Endothelial cell of umbilical vein (primary cell): ENCODE data around the gene TIMM10. TPM values are rescaled to one million over a fixed set of nuclear protein-coding genes. Genes with fewer than 3 reads are reported as not detected.

ENCODE experiments used
- BruUV-seq: library from RNA; stranded (reverse); fragments of 400-500 nt; replicated peaks from 2 replicates; lab custom pipeline; 2021; lab: Mats Ljungman, UMichigan
- CTCF ChIA-PET: fragments of 300-600, 350-600 bp; sonication (Branson Sonifier 250); formaldehyde crosslinking; loops from one replicate; lab custom pipeline; 2021; ENCODE audit warnings: antibody characterized with exemption, inconsistent platforms; lab: Charles Lee
- POLR2A ChIA-PET: fragments of 300-600, 350-600 bp; sonication (Branson Sonifier 250); formaldehyde crosslinking; loops from one replicate; lab custom pipeline; 2021; ENCODE audit warnings: antibody characterized with exemption, inconsistent platforms; lab: Charles Lee
- DNase-seq: peaks from one replicate; pipeline ENCODE4 v3.0.0-alpha.2; 2011; ENCODE audit warnings: low read depth, low spot score
- FAIRE-seq: peaks from 2 replicates; lab custom pipeline; 2011; peaks lifted over from hg19 to GRCh38; lab: Jason Lieb, UNC
- H2AFZ ChIP-seq: 2 replicates; pipeline ENCODE4 v1.6.0; 2012; ENCODE audit warnings: low read depth, low read length, control low read depth, inconsistent platforms
- H3K27ac ChIP-seq: 2 replicates; pipeline ENCODE4 v1.5.1; 2011; ENCODE audit warnings: low read depth, mild to moderate bottlenecking, control low read depth, low read length, moderate library complexity; ENCODE audit not compliant: insufficient read depth
- H3K27me3 ChIP-seq, 2 experiments: 2 replicates each; pipeline versions ENCODE4 v1.6.0 to v1.6.1; 2011; ENCODE audit warnings: low read length in 2 of 2, mixed read lengths in 1 of 2; ENCODE audit not compliant: control insufficient read depth in 2 of 2, insufficient read depth in 2 of 2
- H3K36me3 ChIP-seq, 2 experiments: 2 replicates in 1 of 2; 3 replicates in 1 of 2; pipeline ENCODE4 v1.5.1; 2011; ENCODE audit warnings: low read length in 2 of 2, mild to moderate bottlenecking in 1 of 2, moderate library complexity in 1 of 2; ENCODE audit not compliant: control insufficient read depth in 2 of 2, insufficient read depth in 2 of 2; ENCODE audit errors: extremely low read depth in 1 of 2
- H3K4me1 ChIP-seq: 3 replicates; pipeline ENCODE4 v1.5.1; 2011; ENCODE audit warnings: mild to moderate bottlenecking, low read length; ENCODE audit not compliant: control insufficient read depth, insufficient read depth; ENCODE audit errors: extremely low read depth
- H3K4me2 ChIP-seq: 2 replicates; pipeline ENCODE4 v1.6.1; 2011; ENCODE audit warnings: low read length, control low read depth, mixed read lengths; ENCODE audit not compliant: insufficient read depth
- H3K4me3 ChIP-seq, 3 experiments: fragments of 200-600 bp in 1 of 3; sonication (generic), shearing (Covaris generic) in 1 of 3; replicated peaks in 1 of 3; 2 replicates each; pipeline ENCODE4 v1.5.1; 2011 to 2016; ENCODE audit warnings: control low read depth in 3 of 3, low read length in 3 of 3, mild to moderate bottlenecking in 2 of 3, inconsistent platforms in 1 of 3, low read depth in 1 of 3, moderate library complexity in 1 of 3; ENCODE audit not compliant: insufficient read depth in 1 of 3
- H3K79me2 ChIP-seq: 2 replicates; pipeline ENCODE4 v1.6.0; 2012; ENCODE audit warnings: low read length, inconsistent platforms; ENCODE audit not compliant: control insufficient read depth, insufficient read depth
- H3K9ac ChIP-seq: replicated peaks from 2 replicates; pipeline ENCODE3; 2011; ENCODE audit warnings: low read length, control low read depth; ENCODE audit not compliant: insufficient read depth; ENCODE audit errors: extremely low read depth
- H3K9me1 ChIP-seq: replicated peaks from 3 replicates; pipeline ENCODE4 v1.6.0; 2011; ENCODE audit warnings: mild to moderate bottlenecking, low read length; ENCODE audit not compliant: control insufficient read depth, insufficient read depth; ENCODE audit errors: extremely low read depth
- H3K9me3 ChIP-seq: replicated peaks from 2 replicates; pipeline ENCODE4 v1.5.1; 2012; ENCODE audit warnings: low read length, inconsistent platforms; ENCODE audit not compliant: control insufficient read depth, insufficient read depth
- H4K20me1 ChIP-seq: replicated peaks from 2 replicates; pipeline ENCODE3; 2011; ENCODE audit warnings: mild to moderate bottlenecking, low read length; ENCODE audit not compliant: control insufficient read depth, insufficient read depth; ENCODE audit errors: extremely low read depth
- EZH2 ChIP-seq: IDR thresholded peaks from 2 replicates; pipeline ENCODE4 v1.6.1; 2012; ENCODE audit warnings: borderline replicate concordance, low read depth, mild to moderate bottlenecking, moderate library complexity, low read length, inconsistent platforms; ENCODE audit not compliant: severe bottlenecking
- FOS ChIP-seq: IDR thresholded peaks from 2 replicates; pipeline ENCODE4 v1.6.1; 2011; ENCODE audit warnings: mild to moderate bottlenecking, low read length, moderate library complexity, borderline replicate concordance; ENCODE audit not compliant: insufficient read depth
- GATA2 ChIP-seq: IDR thresholded peaks from 2 replicates; pipeline ENCODE4 v1.7.0; 2011; ENCODE audit warnings: low read depth, mild to moderate bottlenecking, moderate library complexity, mixed read lengths, low read length; ENCODE audit not compliant: insufficient read length, insufficient read depth
- JUN ChIP-seq: IDR thresholded peaks from 2 replicates; pipeline ENCODE4 v1.6.1; 2011; ENCODE audit warnings: borderline replicate concordance, low read depth; ENCODE audit not compliant: insufficient read length, insufficient read depth
- MYC ChIP-seq: IDR thresholded peaks from one replicate; pipeline ENCODE4 v1.6.1; 2011; ENCODE audit warnings: mild to moderate bottlenecking, low read depth, low read length
- POLR2A ChIP-seq: IDR thresholded peaks from 2 replicates; pipeline ENCODE4 v1.6.1; 2012; ENCODE audit warnings: low read depth, mild to moderate bottlenecking, control low read depth, low read length
- POLR2AphosphoS5 ChIP-seq: IDR thresholded peaks from 2 replicates; pipeline ENCODE4 v1.6.1; 2012; ENCODE audit warnings: low read depth, mild to moderate bottlenecking, control low read depth, low read length, moderate library complexity; ENCODE audit not compliant: insufficient read depth
- dilution Hi-C: fragments of 300-500 bp; cut with MboI; formaldehyde crosslinking; loops from one replicate; pipeline ENCODE4 v1.15.0; 2019; ENCODE audit warnings: low sequenced_read_pairs; ENCODE audit not compliant: extremely low pct_ligation_motif_present
- intact Hi-C: fragments of 100-400 bp; cut with micrococcal nuclease; formaldehyde crosslinking; loops from one replicate; pipeline ENCODE4 v1.10.0; 2022
- polyA plus RNA-seq, 4 experiments: library from polyadenylated mRNA; depleted of rRNA in 3 of 4; stranded (reverse) in 3 of 4; unstranded in 1 of 4; fragments of >200 nt; gene quantifications; 2 replicates each; pipeline versions ENCODE4 v1.2.1 to v1.2.3, GENCODE V29; 2011 to 2012; ENCODE audit warnings: missing spikeins in 1 of 4
- total RNA-seq: library from RNA; stranded (reverse); gene quantifications from 2 replicates; pipeline ENCODE4 v1.2.3, GENCODE V29; 2021
- TF ChIP-seq, protein P1 (sequence below): IDR thresholded peaks from 2 replicates; pipeline ENCODE4 v1.6.1; 2011; ENCODE audit not compliant: insufficient read depth, insufficient read length
- TF ChIP-seq, protein P2 (sequence below), 2 donors: IDR thresholded peaks; 1 replicate in 1 of 2; 2 replicates in 1 of 2; pipeline ENCODE4 v1.5.1; 2011; ENCODE audit warnings: low read length in 2 of 2, mild to moderate bottlenecking in 2 of 2, moderate library complexity in 2 of 2, control low read depth in 1 of 2, inconsistent platforms in 1 of 2, low read depth in 1 of 2; ENCODE audit not compliant: insufficient read depth in 1 of 2; ENCODE audit errors: extremely low read depth in 1 of 2

Gene TIMM10
- total and polyA plus RNA-seq, 2 donors (not counting 3 experiments of a cell fraction or from before 2014, with no cell fraction given), result 64.2 to 128 TPM

DNA sequence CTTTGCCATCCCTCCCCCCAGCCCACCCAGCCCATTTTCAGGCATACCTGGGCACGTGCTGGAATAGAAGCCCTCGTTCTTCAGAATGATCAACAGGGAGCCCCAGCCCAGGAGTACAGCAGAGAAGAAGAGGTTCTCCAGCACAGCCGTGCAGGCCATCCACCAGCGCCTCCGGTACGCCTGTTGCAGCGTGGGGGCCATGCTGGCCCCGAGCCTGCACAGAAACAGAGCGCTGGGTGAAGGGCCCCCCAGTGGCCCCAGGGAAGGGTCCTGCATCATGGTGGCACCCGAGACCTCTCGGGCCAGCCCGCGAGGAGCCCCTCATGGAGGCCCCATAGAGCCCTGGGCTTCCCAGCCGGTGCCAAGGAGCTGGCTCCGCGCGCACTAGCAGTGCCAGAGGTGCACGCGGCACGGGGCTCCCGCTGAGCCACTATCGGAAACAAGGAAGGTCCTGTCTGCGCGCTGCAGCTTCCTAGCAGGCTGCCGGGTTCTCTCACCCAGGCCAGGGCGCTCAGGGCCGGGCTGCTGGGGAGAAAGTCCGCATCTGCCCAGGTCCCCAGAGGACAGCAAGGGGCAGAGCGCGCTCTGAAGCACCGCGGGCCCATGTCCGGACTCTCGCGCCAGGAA lies 16.5 kb downstream of the TIMM10 start:
- H3K9ac ChIP-seq, result no peak overlapping the region

More for the DNA sequence above, 16.5 kb downstream of the TIMM10 start:
- no peaks in the 10 kb centered on the region for H3K9me3 ChIP-seq
- no peak for DNase-seq
- no peak for FAIRE-seq
- H3K4me1 ChIP-seq, result peaks cover 9% of the 10 kb centered on the region
- intact Hi-C loops (no loop called here), dilution Hi-C loops (no loop called here)
- no peaks in the 10 kb centered on the region for H3K27me3 ChIP-seq
- no peak overlapping the region for H3K27ac ChIP-seq
- no peaks in the 10 kb centered on the region for H3K9me1 ChIP-seq
- H3K4me2 ChIP-seq, result peak overlapping the region; percentile 88
- H3K79me2 ChIP-seq, result no peaks in the 10 kb centered on the region
- POLR2A ChIA-PET, result interaction anchor here (0.5 kb wide), 1 partner anchor 15 kb away, joined by 4 read pairs; no protein-coding TSS in a partner anchor
- H3K4me3 ChIP-seq, result peak overlapping the region; percentile 64 to 79 (median 68)
- TF ChIP-seq MYC, result no peak
- TF ChIP-seq, protein P1, sequence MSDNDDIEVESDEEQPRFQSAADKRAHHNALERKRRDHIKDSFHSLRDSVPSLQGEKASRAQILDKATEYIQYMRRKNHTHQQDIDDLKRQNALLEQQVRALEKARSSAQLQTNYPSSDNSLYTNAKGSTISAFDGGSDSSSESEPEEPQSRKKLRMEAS, result no peak
- TF ChIP-seq POLR2AphosphoS5, result no peak
- TF ChIP-seq FOS, result no peak
- TF ChIP-seq POLR2A, result no peak
- TF ChIP-seq GATA2, result no peak
- no peak for TF ChIP-seq JUN
- TF ChIP-seq, protein P2, sequence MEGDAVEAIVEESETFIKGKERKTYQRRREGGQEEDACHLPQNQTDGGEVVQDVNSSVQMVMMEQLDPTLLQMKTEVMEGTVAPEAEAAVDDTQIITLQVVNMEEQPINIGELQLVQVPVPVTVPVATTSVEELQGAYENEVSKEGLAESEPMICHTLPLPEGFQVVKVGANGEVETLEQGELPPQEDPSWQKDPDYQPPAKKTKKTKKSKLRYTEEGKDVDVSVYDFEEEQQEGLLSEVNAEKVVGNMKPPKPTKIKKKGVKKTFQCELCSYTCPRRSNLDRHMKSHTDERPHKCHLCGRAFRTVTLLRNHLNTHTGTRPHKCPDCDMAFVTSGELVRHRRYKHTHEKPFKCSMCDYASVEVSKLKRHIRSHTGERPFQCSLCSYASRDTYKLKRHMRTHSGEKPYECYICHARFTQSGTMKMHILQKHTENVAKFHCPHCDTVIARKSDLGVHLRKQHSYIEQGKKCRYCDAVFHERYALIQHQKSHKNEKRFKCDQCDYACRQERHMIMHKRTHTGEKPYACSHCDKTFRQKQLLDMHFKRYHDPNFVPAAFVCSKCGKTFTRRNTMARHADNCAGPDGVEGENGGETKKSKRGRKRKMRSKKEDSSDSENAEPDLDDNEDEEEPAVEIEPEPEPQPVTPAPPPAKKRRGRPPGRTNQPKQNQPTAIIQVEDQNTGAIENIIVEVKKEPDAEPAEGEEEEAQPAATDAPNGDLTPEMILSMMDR (IDR thresholded peaks at IDR 0.05; ENCODE audit: extremely low read depth in 1 of 2, insufficient read depth in 1 of 2, low read depth in 1 of 2, low read length in 2 of 2), result no peak
- TF ChIP-seq EZH2, result no peak
- no peaks in the 10 kb centered on the region for H4K20me1 ChIP-seq
- peak overlapping the region; percentile 94 for H2AFZ ChIP-seq
- no peaks in the 10 kb centered on the region for H3K36me3 ChIP-seq
- no TSS peak for BruUV-seq
- CTCF ChIA-PET, result interaction anchor here (0.6 to 9.0 kb wide), 9 partner anchors 13 to 130 kb away, joined by 3 to 166 read pairs (median 7); partner anchors contain the start of gene UBE2L6
